Tibial nerve (tissue), 4 donors: Measurements from ENCODE around the gene ZNF213.

ENCODE experiments used
- EP300 ChIP-seq, 2 donors: sonication (generic); formaldehyde crosslinking; IDR thresholded peaks; one replicate each; pipeline ENCODE4 v1.6.1; 2017; ENCODE audit warnings: antibody characterized with exemption in 2 of 2, mild to moderate bottlenecking in 1 of 2
- POLR2A ChIP-seq, 2 donors: fragments of 450-650 bp; IDR thresholded peaks; one replicate each; pipeline ENCODE4 v1.6.1; 2017; ENCODE audit warnings: antibody characterized with exemption in 2 of 2, mild to moderate bottlenecking in 2 of 2, moderate library complexity in 2 of 2
- TF ChIP-seq, protein P1 (sequence below), 5 experiments: fragments of 200-600 bp in 3 of 5; fragments of 450-650 bp in 2 of 5; sonication (generic) in 3 of 5; IDR thresholded peaks; one replicate each; pipeline ENCODE4 v1.5.1; 2016 to 2019; ENCODE audit warnings: antibody characterized with exemption in 5 of 5, mild to moderate bottlenecking in 3 of 5, moderate library complexity in 2 of 5

DNA sequence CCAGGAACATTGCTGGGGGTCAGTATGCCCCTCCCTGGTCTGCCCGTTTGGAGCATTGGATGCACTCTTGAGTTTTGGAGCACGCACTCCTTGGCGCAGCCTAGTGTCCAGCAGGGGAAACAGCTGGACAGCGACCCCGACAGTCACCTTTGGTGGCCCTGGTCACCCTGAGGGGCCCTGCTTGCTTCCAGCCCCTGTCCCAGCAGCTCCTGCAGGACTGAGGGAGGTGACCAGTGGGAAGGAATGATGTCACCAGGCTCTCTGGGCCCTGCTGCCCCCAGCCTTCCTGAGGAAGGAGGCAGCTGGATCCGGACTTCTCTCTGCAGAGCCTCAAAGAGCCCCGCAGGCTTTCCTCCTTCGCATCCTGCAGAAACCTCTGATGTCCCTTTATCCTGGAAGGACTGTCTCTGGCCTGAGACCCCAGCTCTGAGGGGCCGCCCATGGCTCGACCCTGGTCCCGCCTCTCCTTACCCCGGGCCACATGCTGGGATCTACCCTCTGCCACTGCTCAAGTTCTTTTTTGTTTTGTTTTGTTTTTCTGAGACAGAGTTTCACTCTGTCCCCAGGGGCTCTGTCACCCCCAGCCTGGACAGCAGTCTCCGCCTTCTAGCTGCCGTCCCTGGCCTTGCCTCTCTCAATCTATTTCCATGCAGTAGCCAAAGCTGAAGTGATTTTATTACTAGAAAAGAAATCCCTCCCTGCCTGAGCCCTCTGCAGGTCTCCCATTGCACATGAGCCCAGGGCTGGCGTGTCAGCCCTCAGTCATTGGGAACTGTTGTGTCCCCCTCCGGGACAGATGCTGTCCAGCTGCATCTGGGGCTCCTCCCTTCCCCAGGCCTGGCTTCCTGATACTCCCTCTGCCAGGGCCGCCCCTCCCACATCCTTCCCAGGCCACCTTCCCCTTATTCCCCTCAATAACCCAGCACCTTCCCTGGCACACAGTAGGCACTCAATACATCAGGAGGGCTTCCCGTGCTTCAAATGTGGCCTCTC, 47.3 kb upstream of the ZNF213 start:
- TF ChIP-seq POLR2A (IDR thresholded peaks at IDR 0.05) (no peak), EP300 (IDR thresholded peaks at IDR 0.05) (no peak)
- TF ChIP-seq, protein P1, sequence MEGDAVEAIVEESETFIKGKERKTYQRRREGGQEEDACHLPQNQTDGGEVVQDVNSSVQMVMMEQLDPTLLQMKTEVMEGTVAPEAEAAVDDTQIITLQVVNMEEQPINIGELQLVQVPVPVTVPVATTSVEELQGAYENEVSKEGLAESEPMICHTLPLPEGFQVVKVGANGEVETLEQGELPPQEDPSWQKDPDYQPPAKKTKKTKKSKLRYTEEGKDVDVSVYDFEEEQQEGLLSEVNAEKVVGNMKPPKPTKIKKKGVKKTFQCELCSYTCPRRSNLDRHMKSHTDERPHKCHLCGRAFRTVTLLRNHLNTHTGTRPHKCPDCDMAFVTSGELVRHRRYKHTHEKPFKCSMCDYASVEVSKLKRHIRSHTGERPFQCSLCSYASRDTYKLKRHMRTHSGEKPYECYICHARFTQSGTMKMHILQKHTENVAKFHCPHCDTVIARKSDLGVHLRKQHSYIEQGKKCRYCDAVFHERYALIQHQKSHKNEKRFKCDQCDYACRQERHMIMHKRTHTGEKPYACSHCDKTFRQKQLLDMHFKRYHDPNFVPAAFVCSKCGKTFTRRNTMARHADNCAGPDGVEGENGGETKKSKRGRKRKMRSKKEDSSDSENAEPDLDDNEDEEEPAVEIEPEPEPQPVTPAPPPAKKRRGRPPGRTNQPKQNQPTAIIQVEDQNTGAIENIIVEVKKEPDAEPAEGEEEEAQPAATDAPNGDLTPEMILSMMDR (IDR thresholded peaks at IDR 0.05), result peak in 1 of 5 experiments; percentile 8
